ENCODE data around the gene ZNF646.

DNA sequence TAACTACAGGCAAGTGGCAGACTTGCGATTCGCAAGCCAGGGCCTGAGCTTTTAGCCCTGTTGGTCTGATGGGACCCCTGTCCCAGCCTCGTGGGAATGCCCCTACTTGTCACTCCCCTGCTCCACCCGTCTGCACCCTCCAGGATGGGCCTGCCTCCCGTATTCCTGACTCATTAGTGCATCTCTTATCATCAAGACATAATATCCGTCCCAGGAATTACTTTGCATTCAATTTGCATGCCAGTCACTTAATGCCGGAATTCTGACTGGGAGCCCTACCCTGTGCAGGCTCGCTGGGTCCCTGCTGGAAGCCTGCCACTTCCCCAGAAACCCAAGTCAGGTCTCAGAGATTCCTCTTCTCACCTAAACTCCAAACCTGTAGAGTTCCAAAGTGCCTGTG is 11.2 kb downstream of the ZNF646 start:
- TF ChIP-seq, protein P1, sequence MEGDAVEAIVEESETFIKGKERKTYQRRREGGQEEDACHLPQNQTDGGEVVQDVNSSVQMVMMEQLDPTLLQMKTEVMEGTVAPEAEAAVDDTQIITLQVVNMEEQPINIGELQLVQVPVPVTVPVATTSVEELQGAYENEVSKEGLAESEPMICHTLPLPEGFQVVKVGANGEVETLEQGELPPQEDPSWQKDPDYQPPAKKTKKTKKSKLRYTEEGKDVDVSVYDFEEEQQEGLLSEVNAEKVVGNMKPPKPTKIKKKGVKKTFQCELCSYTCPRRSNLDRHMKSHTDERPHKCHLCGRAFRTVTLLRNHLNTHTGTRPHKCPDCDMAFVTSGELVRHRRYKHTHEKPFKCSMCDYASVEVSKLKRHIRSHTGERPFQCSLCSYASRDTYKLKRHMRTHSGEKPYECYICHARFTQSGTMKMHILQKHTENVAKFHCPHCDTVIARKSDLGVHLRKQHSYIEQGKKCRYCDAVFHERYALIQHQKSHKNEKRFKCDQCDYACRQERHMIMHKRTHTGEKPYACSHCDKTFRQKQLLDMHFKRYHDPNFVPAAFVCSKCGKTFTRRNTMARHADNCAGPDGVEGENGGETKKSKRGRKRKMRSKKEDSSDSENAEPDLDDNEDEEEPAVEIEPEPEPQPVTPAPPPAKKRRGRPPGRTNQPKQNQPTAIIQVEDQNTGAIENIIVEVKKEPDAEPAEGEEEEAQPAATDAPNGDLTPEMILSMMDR (IDR thresholded peaks at IDR 0.05; ENCODE audit: low read depth, low read length), result no peak
- no peak for TF ChIP-seq EZH2phosphoT487 (IDR thresholded peaks at IDR 0.05; ENCODE audit: low read depth)

Measured in OCI-LY3 (cell line).